GM15510 (cell line): ENCODE results near the gene SPG11.

Source experiments
- POLR2A ChIP-seq: IDR thresholded peaks from 3 replicates; pipeline ENCODE4 v1.6.1; 2011; ENCODE audit warnings: borderline replicate concordance; ENCODE audit not compliant: insufficient read length; ENCODE audit errors: extremely low read depth

SPG11 gene

DNA sequence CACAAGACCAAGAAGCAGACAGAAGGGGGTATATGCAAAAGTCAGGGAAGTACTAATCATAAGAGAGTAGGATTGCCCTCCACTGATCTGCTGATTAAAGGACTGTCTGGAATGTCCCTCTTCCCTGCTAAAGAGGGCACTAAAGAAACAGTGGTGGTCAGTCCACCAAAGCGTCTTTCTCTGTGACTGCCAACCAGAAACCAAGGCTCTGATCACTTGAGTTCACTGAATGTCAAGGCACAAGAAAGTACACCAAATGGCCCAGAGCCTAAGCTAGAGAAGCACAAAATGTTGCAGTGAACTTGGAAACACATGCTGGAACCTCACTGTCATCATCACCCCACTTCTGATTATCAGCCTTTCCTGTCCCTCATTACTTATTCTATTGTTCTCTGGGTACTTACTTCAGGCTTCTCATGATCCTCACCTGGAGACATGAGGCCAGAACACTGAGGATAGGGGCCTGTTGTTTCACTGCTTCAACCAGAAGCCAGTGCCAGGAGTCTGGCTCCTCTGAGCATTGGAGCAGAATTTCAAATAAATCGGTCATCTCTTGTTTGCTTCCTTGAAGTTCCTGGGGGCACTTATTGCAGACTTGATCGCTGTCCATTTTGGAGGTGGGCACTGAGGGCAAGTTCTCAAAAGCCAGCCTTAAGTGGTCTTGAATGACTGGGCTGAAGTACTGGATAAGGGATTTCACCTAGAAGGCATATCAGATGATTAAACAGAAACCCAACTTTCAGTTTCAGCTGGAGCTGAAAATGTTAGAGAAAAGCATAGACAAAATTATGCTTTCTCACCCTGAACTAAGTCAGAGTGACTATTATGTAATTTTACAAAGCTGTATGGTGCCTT, 67.6 kb downstream of the SPG11 start:
- TF ChIP-seq POLR2A, result no peak

DNA sequence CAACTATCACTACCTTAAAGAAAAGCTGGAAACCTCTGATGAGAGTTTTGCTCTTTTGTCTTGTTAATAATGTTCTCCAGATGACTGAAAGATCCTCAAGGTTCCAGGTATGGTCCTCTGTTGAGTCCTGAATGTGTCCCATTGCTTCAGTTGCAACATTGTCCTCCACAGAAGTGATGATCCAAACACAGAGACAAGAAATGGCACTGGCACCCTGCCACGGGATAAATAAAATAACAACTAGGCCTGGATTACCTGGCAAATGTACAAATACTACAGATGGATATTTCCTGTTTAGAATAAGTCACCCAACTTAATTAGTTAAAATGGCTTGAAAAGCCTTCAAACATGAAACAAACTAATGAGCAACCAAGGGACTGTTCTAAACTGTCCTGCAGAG, 68.2 kb downstream of the SPG11 start:
- no peak for TF ChIP-seq POLR2A

DNA sequence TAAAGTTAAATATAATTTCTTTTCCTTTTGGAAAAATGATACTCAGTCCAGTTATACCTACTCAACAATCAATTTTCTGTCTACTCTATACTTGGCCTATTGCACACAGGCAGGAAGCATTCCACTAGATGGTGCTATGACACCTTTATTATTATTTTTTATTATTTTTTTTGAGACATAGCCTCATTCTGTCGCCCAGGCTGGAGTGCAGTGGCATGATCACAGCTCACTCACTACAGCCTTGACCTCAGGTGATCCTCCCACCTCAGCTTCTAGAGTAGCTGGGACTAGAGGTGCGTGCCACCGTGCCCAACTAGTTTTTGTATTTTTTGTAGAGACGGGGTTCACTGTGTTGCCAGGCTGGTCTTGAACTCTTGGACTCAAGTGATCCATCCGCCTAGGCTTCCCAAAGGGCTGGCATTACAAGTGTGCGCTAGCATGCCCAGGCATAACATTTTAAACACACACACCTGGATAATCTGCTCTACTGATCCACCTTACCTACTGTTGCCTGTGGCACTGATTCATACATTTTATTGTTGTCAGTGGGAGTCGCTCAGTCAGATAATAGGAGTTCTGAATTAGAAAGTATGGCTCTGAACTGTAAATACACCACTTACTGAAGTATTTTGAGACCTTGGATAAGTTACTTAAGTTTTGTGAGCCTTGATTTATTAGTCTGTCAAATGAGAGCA, 70.3 kb downstream of the SPG11 start:
- TF ChIP-seq POLR2A, result no peak

DNA sequence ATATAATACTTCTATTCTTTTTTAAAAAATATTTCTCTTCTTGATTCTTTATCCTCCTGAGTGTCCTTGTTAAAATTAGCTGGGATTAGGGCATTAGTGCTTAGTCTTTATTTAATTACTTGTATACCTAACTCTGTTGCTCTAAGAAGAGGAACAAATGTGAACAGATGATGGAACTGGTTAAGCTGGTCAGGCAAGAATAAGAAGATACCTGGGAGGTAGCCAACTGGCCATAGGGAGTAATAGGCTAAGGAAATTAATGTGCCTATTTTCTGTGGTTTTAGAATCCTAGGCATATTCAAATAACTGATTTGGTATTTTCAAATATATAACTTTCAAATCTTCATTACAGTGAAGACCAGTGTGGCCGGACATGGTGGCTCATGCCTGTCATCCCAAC, 72.1 kb downstream of the SPG11 start:
- TF ChIP-seq POLR2A, result no peak

DNA sequence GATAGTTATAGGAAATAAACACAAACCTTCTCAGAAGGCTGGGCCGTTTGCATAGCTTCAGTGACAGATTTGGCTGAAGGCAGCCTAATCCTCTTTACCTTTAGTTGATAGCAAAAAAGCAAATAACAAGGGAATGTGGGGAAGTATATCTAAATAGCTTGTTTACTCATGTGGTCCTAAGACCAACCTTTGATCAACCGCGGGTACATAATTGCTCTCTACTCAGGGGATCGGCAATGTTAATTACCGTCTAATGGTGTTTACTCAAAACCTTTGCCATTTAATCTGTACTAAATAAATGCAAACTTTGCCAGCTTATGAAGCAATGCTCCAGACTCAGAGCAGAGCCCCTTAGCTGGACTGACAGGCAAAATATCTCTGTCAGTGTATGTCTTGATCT, 74.9 kb downstream of the SPG11 start:
- no peak for TF ChIP-seq POLR2A

DNA sequence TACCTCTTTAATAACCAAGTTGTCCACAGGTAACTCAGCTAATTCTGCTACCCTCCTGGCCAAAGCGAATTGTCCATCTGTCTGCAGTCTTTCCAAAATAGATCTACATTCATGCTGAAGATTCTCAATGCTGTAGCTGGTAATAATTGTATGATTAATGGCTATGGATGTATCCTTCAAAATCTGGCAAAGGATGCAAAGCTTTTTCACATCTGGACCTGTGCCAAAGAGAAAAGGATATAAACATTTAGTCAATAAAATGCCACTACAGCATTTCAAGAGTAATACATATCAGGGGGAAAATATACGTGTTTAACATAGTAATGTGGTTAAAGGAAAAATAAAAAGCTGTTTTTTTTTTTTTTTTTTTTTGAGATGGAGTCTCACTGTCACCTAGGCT, 77.8 kb downstream of the SPG11 start:
- no peak for TF ChIP-seq POLR2A

DNA sequence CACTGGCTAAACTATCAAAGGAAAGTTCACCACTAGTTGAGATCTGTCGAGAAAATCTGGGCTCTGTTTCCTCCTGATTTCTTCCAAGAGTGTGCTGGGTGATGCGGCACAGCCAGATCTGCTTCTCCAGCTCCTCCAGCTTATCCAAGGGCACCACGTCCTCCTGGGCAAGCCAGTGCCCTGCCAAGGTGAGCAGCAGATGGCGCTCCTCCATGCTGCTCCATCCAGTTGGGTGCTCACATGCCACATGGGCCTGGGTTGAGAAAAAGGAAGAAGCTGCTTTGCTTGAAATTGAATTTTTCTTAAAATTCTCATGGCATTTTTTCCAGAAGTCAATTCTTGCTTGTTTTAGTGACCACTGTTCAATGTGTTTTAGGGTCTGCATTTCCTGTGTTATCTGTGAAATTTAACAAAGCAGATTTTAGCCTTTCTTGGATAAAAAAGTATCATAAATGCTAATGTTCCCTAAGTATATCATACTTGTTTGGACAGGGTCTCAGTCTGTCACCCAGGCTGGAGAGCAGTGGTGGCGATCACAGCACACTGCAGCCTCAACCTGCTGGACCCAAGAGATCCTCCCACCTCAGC, 79.2 kb downstream of the SPG11 start:
- TF ChIP-seq POLR2A, result no peak

DNA sequence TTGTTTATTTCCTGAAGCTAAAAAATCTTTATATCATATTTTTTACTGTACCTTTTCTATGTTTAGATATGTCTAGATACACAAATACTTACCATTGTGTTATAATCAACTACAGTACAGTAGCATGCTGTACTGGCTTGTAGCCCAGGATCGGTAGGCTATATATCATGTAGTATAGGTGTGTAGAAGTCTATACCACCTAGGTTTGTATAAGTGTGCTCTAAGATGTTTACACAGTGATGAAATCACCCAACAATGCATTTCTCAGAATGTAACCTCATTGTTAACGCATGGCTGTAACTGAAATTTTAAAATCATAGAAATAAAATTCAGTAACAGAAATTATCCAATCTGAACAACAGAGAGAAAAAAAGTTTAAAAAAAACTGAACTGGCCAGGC, 83.4 kb downstream of the SPG11 start:
- TF ChIP-seq POLR2A, result no peak

DNA sequence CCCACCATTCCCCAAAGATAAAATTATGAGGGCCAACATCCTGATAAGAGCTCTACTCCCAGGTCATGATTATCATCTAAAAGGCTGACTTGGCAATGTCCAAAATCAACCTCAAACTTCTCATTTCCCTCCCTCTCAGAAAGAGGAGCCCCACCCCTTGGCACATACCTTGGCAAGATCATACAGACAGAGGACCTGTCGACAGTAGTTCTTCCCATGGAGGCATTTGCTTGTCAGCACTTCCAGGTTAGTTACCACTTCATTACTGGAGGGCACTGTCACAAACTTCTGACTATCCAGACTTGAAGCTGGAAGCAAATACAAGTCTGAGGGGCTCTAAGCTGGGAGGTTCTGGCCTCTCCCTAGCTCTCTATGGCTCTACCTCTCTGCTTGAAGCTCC, 88.7 kb downstream of the SPG11 start:
- no peak for TF ChIP-seq POLR2A

DNA sequence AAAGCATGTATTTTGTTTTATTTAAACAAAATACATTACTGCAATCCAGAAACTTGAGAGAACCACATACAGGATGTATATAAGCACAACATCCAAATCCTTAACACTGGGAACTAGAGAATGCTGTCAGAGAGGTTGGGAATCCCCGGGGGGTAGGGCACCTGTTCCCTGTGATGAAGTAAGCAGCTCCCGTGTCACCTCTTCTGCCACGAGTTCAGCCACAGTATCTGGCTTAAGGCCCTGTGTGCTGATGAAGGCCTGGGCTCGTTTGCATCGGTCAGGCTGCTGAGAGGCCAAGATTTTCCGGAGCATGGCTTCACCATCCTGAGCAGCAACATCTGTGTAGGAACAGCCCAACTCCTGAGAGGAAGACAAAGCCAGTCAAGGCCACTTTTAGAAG, 90.1 kb downstream of the SPG11 start:
- TF ChIP-seq POLR2A, result no peak

DNA sequence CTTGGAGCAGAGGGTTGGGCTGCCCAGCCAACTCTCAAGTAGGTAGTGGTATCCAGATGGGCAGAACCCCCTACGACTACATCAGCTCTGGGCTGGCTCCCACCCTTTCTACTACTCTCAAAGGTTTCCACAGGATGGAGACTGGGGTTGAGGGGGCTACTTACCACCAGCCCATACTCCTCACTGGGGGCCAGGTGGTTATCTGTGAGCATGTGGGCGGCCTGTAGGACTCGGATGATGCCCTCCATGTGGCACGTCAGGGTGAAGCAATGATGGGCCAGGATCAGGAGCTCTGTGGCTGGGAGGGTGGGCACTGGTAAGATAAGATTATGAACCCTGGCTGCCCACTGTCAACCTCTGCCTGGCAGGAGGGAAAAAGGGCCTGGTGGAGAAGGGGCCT, 93.1 kb downstream of the SPG11 start:
- no peak for TF ChIP-seq POLR2A

DNA sequence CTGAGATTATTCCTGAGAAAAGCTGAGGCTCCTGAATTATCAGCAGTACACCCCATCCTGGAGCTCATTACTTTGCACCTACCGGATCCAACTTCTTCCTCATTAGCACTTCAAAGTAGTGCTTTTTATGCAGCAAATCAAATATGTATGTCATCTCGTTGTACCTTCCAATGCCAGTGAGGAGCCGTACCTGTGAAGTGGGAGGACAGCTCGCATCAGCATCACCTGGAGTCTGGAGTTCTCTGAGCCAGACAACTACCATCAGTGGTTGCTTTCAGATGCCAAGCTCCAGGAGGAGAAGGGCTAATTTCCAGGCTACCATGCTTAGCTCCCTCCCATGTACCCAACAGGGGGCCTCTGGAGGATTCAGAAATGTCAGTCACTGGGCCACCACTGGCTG, 94.1 kb downstream of the SPG11 start:
- no peak for TF ChIP-seq POLR2A

DNA sequence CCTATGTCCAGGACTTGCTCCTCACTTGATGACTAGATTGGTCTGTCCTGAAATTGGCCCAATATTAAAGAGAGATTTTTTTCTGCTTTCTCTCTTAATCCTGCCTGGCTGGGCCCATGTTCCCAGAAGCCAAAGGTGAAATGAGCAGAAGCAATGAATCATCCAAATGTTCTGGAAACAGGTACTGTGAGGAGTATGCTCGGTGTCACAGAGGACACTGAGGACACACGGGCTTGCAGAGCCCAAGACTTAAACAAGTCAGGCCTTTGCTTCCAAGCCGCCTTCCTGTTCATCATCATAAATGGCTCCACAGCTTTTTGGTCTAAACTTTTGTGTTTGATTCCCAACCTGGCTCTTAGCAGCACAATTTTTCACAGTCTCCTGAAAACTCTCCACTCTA, 95.1 kb downstream of the SPG11 start:
- TF ChIP-seq POLR2A, result no peak

DNA sequence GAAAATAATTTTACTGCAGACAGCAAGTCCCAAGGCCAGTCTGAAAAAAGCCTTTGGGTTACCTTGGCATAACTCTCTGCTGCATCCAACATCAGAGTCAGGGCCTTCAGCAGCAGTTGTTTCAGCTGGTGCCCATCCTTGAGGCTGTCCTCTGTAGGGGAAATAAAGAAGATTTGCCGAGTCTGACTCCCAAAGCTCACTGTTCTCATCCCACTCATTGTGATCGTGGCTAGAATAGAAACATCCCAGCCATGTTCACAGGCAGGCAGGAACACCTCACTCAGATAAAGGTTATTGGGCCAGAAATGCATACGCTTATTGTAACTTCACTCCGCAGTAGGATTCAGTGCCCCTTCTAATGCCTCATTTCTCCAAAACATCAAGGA, 97.3 kb downstream of the SPG11 start:
- no peak for TF ChIP-seq POLR2A

DNA sequence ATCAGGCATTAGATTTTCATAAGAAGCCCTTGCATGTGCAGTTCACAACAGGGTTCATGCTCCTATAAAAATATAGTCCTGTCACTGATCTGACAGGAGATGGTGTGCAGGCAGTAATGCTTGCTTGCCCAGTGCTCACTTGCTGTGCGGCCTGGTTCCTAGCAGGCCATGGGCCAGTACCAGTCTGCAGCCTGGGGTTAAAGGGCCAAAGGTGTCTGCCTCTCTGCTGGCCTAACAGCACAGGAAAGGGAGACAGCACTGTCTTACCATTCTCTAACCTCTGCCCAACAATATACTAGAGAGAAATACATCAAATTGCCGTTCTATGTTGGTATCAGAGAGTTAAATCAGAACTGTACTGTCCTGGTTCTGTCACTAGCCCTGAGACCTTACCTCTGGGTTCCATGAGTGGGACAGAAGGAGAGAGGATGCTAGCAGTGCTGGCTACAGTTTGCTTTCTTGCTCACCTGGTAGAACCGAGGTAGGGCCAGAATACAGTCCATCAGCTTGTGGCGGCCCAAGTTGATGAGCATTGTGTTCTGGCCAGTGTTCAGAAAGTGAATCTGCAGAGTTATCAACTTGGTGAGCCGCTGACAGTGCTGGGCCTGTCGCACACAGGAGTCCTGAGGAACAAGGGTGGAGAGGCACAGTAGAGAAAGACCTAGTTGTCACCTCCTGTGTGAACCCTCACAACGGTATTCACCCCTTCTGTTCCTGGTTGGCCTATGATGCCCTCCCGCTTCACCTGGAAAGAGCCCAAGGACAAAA, 97.9 kb downstream of the SPG11 start:
- no peak for TF ChIP-seq POLR2A
